Measurements from ENCODE around the gene TAF7L. TPM values are rescaled to one million over a fixed set of nuclear protein-coding genes. Genes with fewer than 3 reads are reported as not detected.

Gene TAF7L
- total RNA-seq, 1 experiment from 2014 or later = not detected

GRCh38 chrX:101257448-101258258 is 33.5 kb downstream of the TAF7L start:
- ChIA-PET POLR2A (no interaction called here), CTCF (no interaction called here)
- no peak for DNase-seq
- no TSS peak for BruUV-seq (replicated peaks)
- no peaks in the 10 kb centered on the region for H3K4me1 Mint-ChIP-seq (ENCODE audit: low read depth, unreplicated experiment)
- H3K4me3 ChIP-seq (ENCODE audit: low read depth, low read length) = no peak overlapping the region
- H3K27me3 Mint-ChIP-seq (ENCODE audit: insufficient read depth, unreplicated experiment) = no peaks in the 10 kb centered on the region
- H3K9me3 ChIP-seq = no peaks in the 10 kb centered on the region
- TF ChIP-seq CTCF (IDR thresholded peaks at IDR 0.05; ENCODE audit: insufficient read depth in 1 of 2, low read depth in 1 of 2, low read length in 1 of 2, severe bottlenecking in 1 of 2, unreplicated experiment in 1 of 2) = no peak
- no peaks in the 10 kb centered on the region for H3K36me3 Mint-ChIP-seq (ENCODE audit: insufficient read depth, unreplicated experiment)
- H3K4me1 ChIP-seq = no peaks in the 10 kb centered on the region
- no peaks in the 10 kb centered on the region for H3K27me3 ChIP-seq (replicated peaks; ENCODE audit: control insufficient read depth, insufficient read depth, low read length)
- no peak overlapping the region for H3K4me3 Mint-ChIP-seq (ENCODE audit: unreplicated experiment)
- H3K36me3 ChIP-seq (ENCODE audit: control insufficient read depth, insufficient read depth, low read length) = no peaks in the 10 kb centered on the region
- no peak overlapping the region for H3K27ac Mint-ChIP-seq (ENCODE audit: unreplicated experiment)
- no peaks in the 10 kb centered on the region for H3K9me3 Mint-ChIP-seq (ENCODE audit: unreplicated experiment)
- intact Hi-C loops (cut with micrococcal nuclease; ENCODE audit: unreplicated experiment) = no loop called here

DNA sequence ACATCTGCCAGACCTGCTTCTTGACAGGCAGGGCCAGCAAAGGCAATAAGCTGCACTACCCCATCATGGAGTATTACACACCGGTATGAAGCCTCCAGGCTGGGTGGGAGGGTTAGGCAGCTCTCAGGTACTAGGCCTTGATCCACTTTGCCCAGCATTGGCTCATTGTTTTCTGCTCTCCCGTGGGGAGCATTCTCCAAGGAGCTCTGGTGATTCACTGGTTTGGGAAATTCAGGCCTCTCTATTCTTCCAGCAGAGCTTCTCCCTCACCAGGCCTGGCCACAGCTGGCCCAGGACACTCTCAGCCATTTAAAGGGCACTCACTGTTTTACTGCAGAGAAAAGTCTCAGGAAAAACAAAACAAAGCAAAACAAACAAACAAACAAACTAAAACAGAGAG is 38.5 kb downstream of the TAF7L start:
- Mint-ChIP-seq H3K4me1 (ENCODE audit: low read depth, unreplicated experiment) (no peaks in the 10 kb centered on the region), H3K27me3 (ENCODE audit: insufficient read depth, unreplicated experiment) (no peaks in the 10 kb centered on the region), H3K9me3 (ENCODE audit: unreplicated experiment) (no peaks in the 10 kb centered on the region), H3K27ac (ENCODE audit: unreplicated experiment) (no peak overlapping the region), H3K4me3 (ENCODE audit: unreplicated experiment) (no peak overlapping the region), H3K36me3 (ENCODE audit: insufficient read depth, unreplicated experiment) (no peaks in the 10 kb centered on the region)
- intact Hi-C loops (cut with micrococcal nuclease; ENCODE audit: unreplicated experiment) = no loop called here
- CTCF ChIA-PET = no interaction called here
- DNase-seq = no peak
- no peak overlapping the region for H3K4me3 ChIP-seq (ENCODE audit: low read depth, low read length)
- no peaks in the 10 kb centered on the region for H3K4me1 ChIP-seq
- no peaks in the 10 kb centered on the region for H3K9me3 ChIP-seq
- H3K27me3 ChIP-seq (replicated peaks; ENCODE audit: control insufficient read depth, insufficient read depth, low read length) = no peaks in the 10 kb centered on the region
- no peaks in the 10 kb centered on the region for H3K36me3 ChIP-seq (ENCODE audit: control insufficient read depth, insufficient read depth, low read length)
- POLR2A ChIA-PET = no interaction called here
- TF ChIP-seq CTCF (IDR thresholded peaks at IDR 0.05; ENCODE audit: insufficient read depth in 1 of 2, low read depth in 1 of 2, low read length in 1 of 2, severe bottlenecking in 1 of 2, unreplicated experiment in 1 of 2) = no peak
- BruUV-seq (replicated peaks) = no TSS peak

DNA sequence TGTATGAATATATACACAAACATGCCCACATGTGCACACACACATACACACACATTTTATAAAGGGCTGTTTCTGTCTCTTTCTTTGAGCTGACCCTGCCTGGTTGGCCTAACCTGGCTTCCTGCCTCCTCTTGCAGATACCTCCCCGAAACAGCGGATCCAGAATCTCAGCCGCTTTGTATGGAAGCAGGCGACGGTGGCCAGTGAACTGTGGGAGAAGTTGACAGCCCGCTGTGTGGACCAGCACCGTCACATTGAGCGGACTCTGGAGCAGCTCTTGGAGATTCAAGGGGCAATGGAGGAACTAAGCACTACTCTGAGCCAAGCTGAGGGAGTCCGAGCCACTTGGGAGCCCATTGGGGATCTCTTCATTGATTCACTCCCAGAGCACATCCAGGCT is 49.6 kb downstream of the TAF7L start:
- Histone ChIP-seq H3K27me3 (replicated peaks; ENCODE audit: control insufficient read depth, insufficient read depth, low read length) (no peaks in the 10 kb centered on the region), H3K4me3 (ENCODE audit: low read depth, low read length) (no peak overlapping the region), H3K4me1 (no peaks in the 10 kb centered on the region), H3K9me3 (no peaks in the 10 kb centered on the region), H3K36me3 (ENCODE audit: control insufficient read depth, insufficient read depth, low read length) (no peaks in the 10 kb centered on the region)
- H3K4me1 Mint-ChIP-seq (ENCODE audit: low read depth, unreplicated experiment) = no peaks in the 10 kb centered on the region
- intact Hi-C loops (cut with micrococcal nuclease; ENCODE audit: unreplicated experiment) = no loop called here
- no peak overlapping the region for H3K4me3 Mint-ChIP-seq (ENCODE audit: unreplicated experiment)
- TF ChIP-seq CTCF (IDR thresholded peaks at IDR 0.05; ENCODE audit: insufficient read depth in 1 of 2, low read depth in 1 of 2, low read length in 1 of 2, severe bottlenecking in 1 of 2, unreplicated experiment in 1 of 2) = no peak
- no peaks in the 10 kb centered on the region for H3K9me3 Mint-ChIP-seq (ENCODE audit: unreplicated experiment)
- DNase-seq = no peak
- no peaks in the 10 kb centered on the region for H3K36me3 Mint-ChIP-seq (ENCODE audit: insufficient read depth, unreplicated experiment)
- BruUV-seq (replicated peaks) = no TSS peak
- peaks cover 3% of the 10 kb centered on the region for H3K27me3 Mint-ChIP-seq (ENCODE audit: insufficient read depth, unreplicated experiment)
- H3K27ac Mint-ChIP-seq (ENCODE audit: unreplicated experiment) = no peak overlapping the region
- CTCF ChIA-PET = no interaction called here
- POLR2A ChIA-PET = no interaction called here

All from Caco-2 (cell line).